Osteoblast (primary cell): ENCODE measurements around the gene POLR2L. TPM values are rescaled to one million over a fixed set of nuclear protein-coding genes. Genes with fewer than 3 reads are reported as not detected.

ENCODE experiments used
- DNase-seq: peaks from one replicate; pipeline ENCODE4 v3.0.0; 2011; ENCODE audit warnings: low spot score, mixed read lengths; ENCODE audit not compliant: insufficient read length; ENCODE audit errors: missing footprints
- H2AFZ ChIP-seq: 2 replicates; pipeline ENCODE4 v1.6.0; 2011; ENCODE audit warnings: mild to moderate bottlenecking, low read length
- H3K27ac ChIP-seq: 2 replicates; pipeline ENCODE4 v1.5.1; 2011; ENCODE audit warnings: mild to moderate bottlenecking, low read depth, low read length, moderate library complexity
- H3K27me3 ChIP-seq: 2 replicates; pipeline ENCODE4 v1.6.0; 2012; ENCODE audit warnings: mild to moderate bottlenecking, control low read depth, inconsistent platforms, low read length, moderate library complexity; ENCODE audit not compliant: insufficient read depth
- H3K36me3 ChIP-seq: 2 replicates; pipeline ENCODE4 v1.5.1; 2011; ENCODE audit warnings: mild to moderate bottlenecking, low read length, control low read depth, moderate library complexity; ENCODE audit not compliant: insufficient read depth
- H3K4me1 ChIP-seq: 2 replicates; pipeline ENCODE4 v1.5.1; 2011; ENCODE audit warnings: mild to moderate bottlenecking, low read length, control low read depth, moderate library complexity; ENCODE audit not compliant: insufficient read depth
- H3K4me2 ChIP-seq: 2 replicates; pipeline ENCODE4 v1.6.0; 2011; ENCODE audit warnings: mild to moderate bottlenecking, low read length; ENCODE audit not compliant: insufficient read depth
- H3K4me3 ChIP-seq: fragments of 200-600 bp; sonication (generic); 3 replicates; pipeline ENCODE4 v1.5.1; 2012; ENCODE audit warnings: mild to moderate bottlenecking, low read length, inconsistent platforms; ENCODE audit not compliant: insufficient read depth
- H3K79me2 ChIP-seq: 2 replicates; pipeline ENCODE4 v1.6.0; 2012; ENCODE audit warnings: mild to moderate bottlenecking, low read length, control low read depth, inconsistent platforms; ENCODE audit not compliant: insufficient read depth
- H3K9me3 ChIP-seq: 2 replicates; pipeline ENCODE4 v1.5.1; 2011; ENCODE audit warnings: low read depth, low read length, control low read depth
- H4K20me1 ChIP-seq: 2 replicates; pipeline ENCODE4 v1.6.0; 2012; ENCODE audit warnings: mild to moderate bottlenecking, low read length, control low read depth; ENCODE audit not compliant: insufficient read depth
- total RNA-seq: library from RNA; depleted of rRNA; stranded (reverse); fragments of >200 nt; gene quantifications from 2 replicates; pipeline ENCODE4 v1.2.3, GENCODE V29; 2012
- TF ChIP-seq, protein P1 (sequence below): IDR thresholded peaks from 2 replicates; pipeline ENCODE4 v1.5.1; 2011; ENCODE audit warnings: mild to moderate bottlenecking, low read depth, low read length, moderate library complexity; ENCODE audit errors: extremely low read depth

The POLR2L gene
- 47.4 and 60.8 TPM in 2 replicates for total RNA-seq

DNA sequence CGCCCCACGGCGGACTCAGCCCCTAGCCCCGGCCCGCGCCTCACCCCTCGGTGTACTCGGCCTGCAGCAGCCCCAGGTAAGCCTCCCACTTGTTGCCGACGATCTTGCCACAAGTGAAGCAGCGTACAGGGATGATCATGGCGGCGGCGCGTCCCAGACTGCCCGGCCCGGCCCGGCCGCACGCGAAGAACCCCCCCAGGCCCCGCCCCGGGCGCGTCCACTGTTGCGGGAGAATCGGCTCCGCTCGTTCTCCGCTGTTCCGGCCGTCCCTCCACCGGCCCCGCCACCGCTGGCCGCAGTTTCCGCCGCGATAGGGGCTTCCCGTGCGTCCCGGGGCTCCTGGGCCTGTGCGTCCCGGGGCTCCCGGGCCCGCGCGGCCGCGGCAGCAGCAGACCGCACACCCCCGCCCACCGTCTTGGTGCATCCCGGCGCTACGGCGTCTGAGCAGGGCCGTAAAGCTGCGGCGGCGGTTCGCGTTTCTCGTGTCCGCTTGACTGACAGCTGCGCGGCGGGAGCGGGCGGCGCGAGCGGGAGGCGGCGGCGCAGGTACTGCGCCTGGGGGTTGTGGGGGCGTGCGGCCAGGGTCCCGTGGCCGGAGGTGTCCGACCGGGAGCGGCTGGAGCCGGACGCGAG is at the start of gene POLR2L, which contains the start of gene TSPAN4:
TSS of gene POLR2L (minus strand) at position 160 of the 633 bp plus-strand sequence. CDS start at position 139, 21 bp downstream.
TSS of gene TSPAN4 (plus strand) at position 483 of the 633 bp plus-strand sequence. CDS start 7,453 bp downstream, outside the sequence.
- Histone ChIP-seq H3K4me2 (peak within 1 kb of the TSS; percentile 96), H2AFZ (no peak within 1 kb of the TSS), H3K4me3 (peak within 1 kb of the TSS; percentile 97), H4K20me1 (peaks cover 47% of the 10 kb centered on the region), H3K36me3 (peaks cover 37% of the 10 kb centered on the region), H3K4me1 (peaks cover 33% of the 10 kb centered on the region), H3K9me3 (no peaks in the 10 kb centered on the region), H3K27me3 (no peaks in the 10 kb centered on the region), H3K27ac (peak within 1 kb of the TSS; percentile 88), H3K79me2 (peaks cover 83% of the 10 kb centered on the region)
- TF ChIP-seq, protein P1, sequence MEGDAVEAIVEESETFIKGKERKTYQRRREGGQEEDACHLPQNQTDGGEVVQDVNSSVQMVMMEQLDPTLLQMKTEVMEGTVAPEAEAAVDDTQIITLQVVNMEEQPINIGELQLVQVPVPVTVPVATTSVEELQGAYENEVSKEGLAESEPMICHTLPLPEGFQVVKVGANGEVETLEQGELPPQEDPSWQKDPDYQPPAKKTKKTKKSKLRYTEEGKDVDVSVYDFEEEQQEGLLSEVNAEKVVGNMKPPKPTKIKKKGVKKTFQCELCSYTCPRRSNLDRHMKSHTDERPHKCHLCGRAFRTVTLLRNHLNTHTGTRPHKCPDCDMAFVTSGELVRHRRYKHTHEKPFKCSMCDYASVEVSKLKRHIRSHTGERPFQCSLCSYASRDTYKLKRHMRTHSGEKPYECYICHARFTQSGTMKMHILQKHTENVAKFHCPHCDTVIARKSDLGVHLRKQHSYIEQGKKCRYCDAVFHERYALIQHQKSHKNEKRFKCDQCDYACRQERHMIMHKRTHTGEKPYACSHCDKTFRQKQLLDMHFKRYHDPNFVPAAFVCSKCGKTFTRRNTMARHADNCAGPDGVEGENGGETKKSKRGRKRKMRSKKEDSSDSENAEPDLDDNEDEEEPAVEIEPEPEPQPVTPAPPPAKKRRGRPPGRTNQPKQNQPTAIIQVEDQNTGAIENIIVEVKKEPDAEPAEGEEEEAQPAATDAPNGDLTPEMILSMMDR: no peak
- peak; percentile 99 for DNase-seq

DNA sequence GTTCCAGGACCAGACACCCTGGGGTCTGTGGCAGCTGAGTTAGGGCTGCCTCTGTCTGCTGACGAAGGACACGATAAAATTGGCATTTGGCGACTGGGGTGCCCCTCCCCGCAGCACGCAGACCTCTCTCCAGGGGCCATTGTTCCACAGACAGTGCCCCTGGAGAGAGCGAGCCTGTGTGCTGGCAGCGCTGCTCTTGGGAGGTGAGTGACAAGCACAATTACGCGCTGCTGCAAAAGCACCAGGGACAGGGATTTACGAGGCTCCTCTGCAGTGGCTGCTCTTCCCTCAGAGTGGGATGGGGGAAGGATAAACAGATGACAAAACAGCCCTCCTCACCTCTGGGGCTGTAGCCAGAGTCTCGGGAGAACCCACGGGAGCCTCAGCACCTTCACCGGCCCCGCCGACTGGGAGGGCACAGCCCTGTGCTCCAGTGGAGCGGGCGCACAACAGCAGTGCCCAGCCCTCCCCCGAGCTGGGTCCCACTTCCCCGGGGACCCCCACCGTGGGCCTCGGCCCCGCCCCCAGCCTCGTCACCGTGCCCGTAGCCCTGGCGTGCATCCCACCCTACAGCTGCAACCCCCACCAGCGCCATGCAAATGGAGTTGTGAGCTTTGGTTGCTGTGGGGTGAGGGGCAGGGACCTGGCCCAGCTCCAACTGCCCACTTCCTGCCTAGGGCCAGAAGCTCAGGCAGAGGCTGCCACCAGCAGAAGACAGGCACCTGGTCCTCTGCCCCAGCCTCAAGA is 48.6 kb upstream of the POLR2L start:
- Histone ChIP-seq H2AFZ (no peak overlapping the region), H3K9me3 (no peaks in the 10 kb centered on the region), H3K27me3 (no peaks in the 10 kb centered on the region), H3K27ac (no peak overlapping the region), H3K4me1 (no peaks in the 10 kb centered on the region), H3K4me3 (no peak overlapping the region), H3K79me2 (no peaks in the 10 kb centered on the region), H4K20me1 (peaks cover 2% of the 10 kb centered on the region), H3K4me2 (no peak overlapping the region), H3K36me3 (peaks cover 6% of the 10 kb centered on the region)
- DNase-seq: no peak
- TF ChIP-seq, protein P1: no peak

DNA sequence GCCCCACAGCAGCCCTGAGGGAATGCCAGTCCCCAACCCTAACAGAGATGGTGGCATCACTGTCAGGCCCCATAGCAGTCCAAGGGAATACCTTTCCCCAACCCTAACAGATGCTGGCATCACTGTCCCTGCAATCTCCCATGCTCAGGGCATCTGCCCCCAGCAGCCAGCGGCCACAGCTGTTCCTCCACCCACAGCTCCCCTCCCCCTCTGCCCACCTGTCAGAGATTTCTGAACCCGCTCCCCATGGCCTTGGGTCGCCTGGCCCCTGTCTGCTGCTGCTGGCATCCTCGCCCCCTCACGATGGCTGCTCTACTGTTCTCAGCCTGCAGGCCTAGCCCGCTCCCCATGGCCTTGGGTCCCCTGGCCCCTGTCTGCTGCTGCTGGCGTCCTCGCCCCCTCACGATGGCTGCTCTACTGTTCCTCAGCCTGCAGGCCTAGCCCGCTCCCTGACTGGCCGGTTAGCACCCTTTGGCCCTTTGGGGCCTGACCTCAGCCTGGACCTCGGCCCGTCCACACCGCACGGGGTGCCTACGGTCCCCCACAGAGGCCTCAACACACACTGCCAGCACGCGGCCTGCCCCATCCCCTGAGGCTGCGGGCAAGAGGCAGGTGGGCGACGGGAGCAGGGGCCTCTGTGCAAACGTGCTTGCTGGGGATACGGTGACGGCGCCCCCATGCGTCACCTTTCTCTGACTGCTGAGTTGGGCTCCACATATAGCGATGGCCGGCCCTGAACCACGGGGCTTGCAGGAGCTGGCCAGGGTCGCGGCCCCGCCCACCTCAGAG is 47.6 kb upstream of the POLR2L start:
- TF ChIP-seq, protein P1: no peak
- peaks cover 6% of the 10 kb centered on the region for H3K36me3 ChIP-seq
- no peaks in the 10 kb centered on the region for H3K27me3 ChIP-seq
- H3K79me2 ChIP-seq: no peaks in the 10 kb centered on the region
- no peaks in the 10 kb centered on the region for H3K9me3 ChIP-seq
- H3K4me2 ChIP-seq: no peak overlapping the region
- H3K4me3 ChIP-seq: no peak overlapping the region
- H3K4me1 ChIP-seq: no peaks in the 10 kb centered on the region
- no peak overlapping the region for H3K27ac ChIP-seq
- no peak for DNase-seq
- peaks cover 2% of the 10 kb centered on the region for H4K20me1 ChIP-seq
- no peak overlapping the region for H2AFZ ChIP-seq
